ENCODE results near the gene PSMA7.

The PSMA7 gene

GRCh38 chr20:62104234-62104789 is 38.9 kb downstream of the PSMA7 start:
- H2AFZ ChIP-seq (ENCODE audit: low read length, unreplicated experiment), result no peak overlapping the region
- H3K27ac ChIP-seq (ENCODE audit: low read depth, low read length), result no peak overlapping the region
- H3K4me3 ChIP-seq (ENCODE audit: low read depth, low read length), result no peak overlapping the region
- H3K4me1 ChIP-seq (ENCODE audit: control insufficient read depth, insufficient read depth, low read length, unreplicated experiment), result no peaks in the 10 kb centered on the region
- H3K36me3 ChIP-seq (ENCODE audit: insufficient read depth, low read length), result no peaks in the 10 kb centered on the region
- H3K79me2 ChIP-seq (ENCODE audit: control insufficient read depth, insufficient read depth, low read length, unreplicated experiment), result no peaks in the 10 kb centered on the region
- H3K27me3 ChIP-seq (ENCODE audit: insufficient read depth, low read length), result peaks cover 5% of the 10 kb centered on the region; the same call in 1 of the 2 replicates

GRCh38 chr20:62103508-62104233 is 39.5 kb downstream of the PSMA7 start:
- Histone ChIP-seq H3K4me3 (ENCODE audit: low read depth, low read length) (no peak overlapping the region), H2AFZ (ENCODE audit: low read length, unreplicated experiment) (no peak overlapping the region), H3K79me2 (ENCODE audit: control insufficient read depth, insufficient read depth, low read length, unreplicated experiment) (no peaks in the 10 kb centered on the region), H3K36me3 (ENCODE audit: insufficient read depth, low read length) (no peaks in the 10 kb centered on the region), H3K27me3 (ENCODE audit: insufficient read depth, low read length) (peaks cover 5% of the 10 kb centered on the region; the same call in 1 of the 2 replicates), H3K4me1 (ENCODE audit: control insufficient read depth, insufficient read depth, low read length, unreplicated experiment) (no peaks in the 10 kb centered on the region), H3K27ac (ENCODE audit: low read depth, low read length) (no peak overlapping the region)

- Histone ChIP-seq H3K79me2 (ENCODE audit: control insufficient read depth, insufficient read depth, low read length, unreplicated experiment) (no peaks in the 10 kb centered on the region), H3K4me1 (ENCODE audit: control insufficient read depth, insufficient read depth, low read length, unreplicated experiment) (no peaks in the 10 kb centered on the region), H3K27me3 (ENCODE audit: insufficient read depth, low read length) (peaks cover 5% of the 10 kb centered on the region; the same call in 1 of the 2 replicates), H3K27ac (ENCODE audit: low read depth, low read length) (no peak overlapping the region), H2AFZ (ENCODE audit: low read length, unreplicated experiment) (no peak overlapping the region), H3K4me3 (ENCODE audit: low read depth, low read length) (no peak overlapping the region), H3K36me3 (ENCODE audit: insufficient read depth, low read length) (no peaks in the 10 kb centered on the region)
These were observed 42.1 kb downstream of the PSMA7 start for GRCh38 chr20:62101078-62101477.

GRCh38 chr20:62097881-62098407 is 45.2 kb downstream of the PSMA7 start:
- Histone ChIP-seq H3K79me2 (ENCODE audit: control insufficient read depth, insufficient read depth, low read length, unreplicated experiment) (no peaks in the 10 kb centered on the region), H3K27ac (ENCODE audit: low read depth, low read length) (no peak overlapping the region), H3K27me3 (ENCODE audit: insufficient read depth, low read length) (peaks cover 12% of the 10 kb centered on the region; the same call in 1 of the 2 replicates)

GRCh38 chr20:62096421-62097380 is 46.5 kb downstream of the PSMA7 start:
- Histone ChIP-seq H3K79me2 (ENCODE audit: control insufficient read depth, insufficient read depth, low read length, unreplicated experiment) (no peaks in the 10 kb centered on the region), H3K4me1 (ENCODE audit: control insufficient read depth, insufficient read depth, low read length, unreplicated experiment) (no peaks in the 10 kb centered on the region), H3K27ac (ENCODE audit: low read depth, low read length) (no peak overlapping the region), H3K36me3 (ENCODE audit: insufficient read depth, low read length) (no peaks in the 10 kb centered on the region), H3K4me3 (ENCODE audit: low read depth, low read length) (no peak overlapping the region), H2AFZ (ENCODE audit: low read length, unreplicated experiment) (no peak overlapping the region), H3K27me3 (ENCODE audit: insufficient read depth, low read length) (peaks cover 10% of the 10 kb centered on the region; the same call in 1 of the 2 replicates)

More at GRCh38 chr20:62097881-62098407, 45.2 kb downstream of the PSMA7 start:
- no peaks in the 10 kb centered on the region for H3K4me1 ChIP-seq (ENCODE audit: control insufficient read depth, insufficient read depth, low read length, unreplicated experiment)
- no peaks in the 10 kb centered on the region for H3K36me3 ChIP-seq (ENCODE audit: insufficient read depth, low read length)
- no peak overlapping the region for H2AFZ ChIP-seq (ENCODE audit: low read length, unreplicated experiment)
- H3K4me3 ChIP-seq (ENCODE audit: low read depth, low read length), result no peak overlapping the region

GRCh38 chr20:62089393-62089792 is 53.8 kb downstream of the PSMA7 start:
- Histone ChIP-seq H3K79me2 (ENCODE audit: control insufficient read depth, insufficient read depth, low read length, unreplicated experiment) (no peaks in the 10 kb centered on the region), H3K36me3 (ENCODE audit: insufficient read depth, low read length) (no peaks in the 10 kb centered on the region), H3K4me3 (ENCODE audit: low read depth, low read length) (no peak overlapping the region), H3K4me1 (ENCODE audit: control insufficient read depth, insufficient read depth, low read length, unreplicated experiment) (peaks cover 3% of the 10 kb centered on the region), H3K27ac (ENCODE audit: low read depth, low read length) (no peak overlapping the region), H2AFZ (ENCODE audit: low read length, unreplicated experiment) (no peak overlapping the region), H3K27me3 (ENCODE audit: insufficient read depth, low read length) (peaks cover 30% of the 10 kb centered on the region)

GRCh38 chr20:62088258-62089127 is 54.7 kb downstream of the PSMA7 start:
- H2AFZ ChIP-seq (ENCODE audit: low read length, unreplicated experiment), result no peak overlapping the region
- H3K27ac ChIP-seq (ENCODE audit: low read depth, low read length), result no peak overlapping the region
- H3K27me3 ChIP-seq (ENCODE audit: insufficient read depth, low read length), result peaks cover 25% of the 10 kb centered on the region

GRCh38 chr20:62087632-62088031 is 55.6 kb downstream of the PSMA7 start:
- no peaks in the 10 kb centered on the region for H3K36me3 ChIP-seq (ENCODE audit: insufficient read depth, low read length)
- peaks cover 30% of the 10 kb centered on the region for H3K27me3 ChIP-seq (ENCODE audit: insufficient read depth, low read length)
- no peaks in the 10 kb centered on the region for H3K79me2 ChIP-seq (ENCODE audit: control insufficient read depth, insufficient read depth, low read length, unreplicated experiment)
- H3K4me3 ChIP-seq (ENCODE audit: low read depth, low read length), result no peak overlapping the region
- H2AFZ ChIP-seq (ENCODE audit: low read length, unreplicated experiment), result no peak overlapping the region
- H3K27ac ChIP-seq (ENCODE audit: low read depth, low read length), result no peak overlapping the region
- peaks cover 3% of the 10 kb centered on the region for H3K4me1 ChIP-seq (ENCODE audit: control insufficient read depth, insufficient read depth, low read length, unreplicated experiment)

More at GRCh38 chr20:62088258-62089127, 54.7 kb downstream of the PSMA7 start:
- H3K79me2 ChIP-seq (ENCODE audit: control insufficient read depth, insufficient read depth, low read length, unreplicated experiment), result no peaks in the 10 kb centered on the region
- H3K36me3 ChIP-seq (ENCODE audit: insufficient read depth, low read length), result no peaks in the 10 kb centered on the region
- H3K4me3 ChIP-seq (ENCODE audit: low read depth, low read length), result no peak overlapping the region
- peaks cover 3% of the 10 kb centered on the region for H3K4me1 ChIP-seq (ENCODE audit: control insufficient read depth, insufficient read depth, low read length, unreplicated experiment)

GRCh38 chr20:62087227-62087626 is 56.0 kb downstream of the PSMA7 start:
- H3K27ac ChIP-seq (ENCODE audit: low read depth, low read length), result no peak overlapping the region
- no peaks in the 10 kb centered on the region for H3K36me3 ChIP-seq (ENCODE audit: insufficient read depth, low read length)
- H2AFZ ChIP-seq (ENCODE audit: low read length, unreplicated experiment), result no peak overlapping the region
- H3K79me2 ChIP-seq (ENCODE audit: control insufficient read depth, insufficient read depth, low read length, unreplicated experiment), result no peaks in the 10 kb centered on the region
- H3K27me3 ChIP-seq (ENCODE audit: insufficient read depth, low read length), result peaks cover 31% of the 10 kb centered on the region
- H3K4me1 ChIP-seq (ENCODE audit: control insufficient read depth, insufficient read depth, low read length, unreplicated experiment), result peaks cover 3% of the 10 kb centered on the region
- no peak overlapping the region for H3K4me3 ChIP-seq (ENCODE audit: low read depth, low read length)
